ENCODE measurements around the gene HDAC10.

Gene HDAC10

DNA sequence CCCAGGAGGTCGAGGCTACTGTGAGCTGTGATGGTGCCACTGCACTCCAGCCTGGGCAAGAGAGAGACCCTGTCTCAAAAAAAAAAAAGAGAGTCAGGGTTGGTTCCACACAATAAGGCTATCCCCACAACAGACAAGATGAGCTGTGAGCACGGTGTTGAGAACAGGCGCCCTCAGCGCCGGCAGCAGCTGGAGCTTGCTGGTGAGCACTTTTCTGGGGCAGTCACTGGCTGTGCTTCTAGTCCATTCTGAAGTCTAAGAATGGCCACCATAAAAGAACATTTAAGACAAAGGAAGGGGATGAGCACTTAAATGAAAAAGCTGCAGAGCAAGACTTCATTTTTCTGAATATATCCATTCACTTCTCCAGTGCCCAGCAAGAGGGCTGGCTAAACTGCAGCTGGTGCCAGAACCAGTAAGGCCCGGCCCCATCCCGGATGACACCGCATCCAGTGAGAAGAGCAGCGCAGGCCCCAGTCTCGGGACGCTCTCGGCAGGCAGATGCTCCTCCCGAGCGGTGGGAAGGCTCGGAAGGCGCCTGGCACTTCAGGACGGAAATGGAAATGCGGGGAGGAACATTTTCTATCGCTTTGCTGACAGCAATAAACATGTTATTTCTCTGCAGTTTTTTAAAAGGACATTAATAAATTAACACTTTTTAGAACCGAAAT is 18.4 kb downstream of the HDAC10 start:
- no peak for DNase-seq

- no peak for DNase-seq
Observed at GRCh38 chr22:50229370-50229769, 21.7 kb downstream of the HDAC10 start.

DNA sequence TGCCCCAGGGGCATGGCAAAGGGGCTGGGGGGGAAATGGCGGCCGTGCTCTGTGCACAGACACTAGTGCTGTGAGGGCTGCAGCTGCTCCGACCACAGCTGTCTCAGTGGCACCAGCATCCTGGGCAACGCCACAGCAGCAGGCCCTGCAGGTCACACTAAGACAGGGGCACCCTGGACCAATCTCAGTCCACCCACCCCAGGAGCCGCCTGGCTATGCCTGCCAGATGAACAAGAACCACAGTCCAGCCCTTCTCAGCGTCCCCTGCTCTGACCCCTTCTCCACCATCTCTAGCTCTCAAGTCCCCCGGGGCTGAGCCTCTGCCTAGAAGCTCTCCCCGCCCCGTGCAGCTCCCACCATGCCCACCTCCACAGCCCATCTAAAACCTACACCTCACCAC is 22.7 kb downstream of the HDAC10 start:
- DNase-seq = no peak

- DNase-seq = no peak
Observed at GRCh38 chr22:50227579-50228215, 23.4 kb downstream of the HDAC10 start.

- DNase-seq = no peak
Observed at GRCh38 chr22:50226875-50227165, 24.2 kb downstream of the HDAC10 start.

GRCh38 chr22:50226063-50226874 is 24.8 kb downstream of the HDAC10 start:
- DNase-seq = no peak

GRCh38 chr22:50225200-50225969 is 25.7 kb downstream of the HDAC10 start:
- DNase-seq = no peak

- no peak for DNase-seq
Observed at GRCh38 chr22:50224071-50224470, 27.0 kb downstream of the HDAC10 start.

- DNase-seq = no peak
Observed at GRCh38 chr22:50222508-50222907, 28.6 kb downstream of the HDAC10 start.

DNA sequence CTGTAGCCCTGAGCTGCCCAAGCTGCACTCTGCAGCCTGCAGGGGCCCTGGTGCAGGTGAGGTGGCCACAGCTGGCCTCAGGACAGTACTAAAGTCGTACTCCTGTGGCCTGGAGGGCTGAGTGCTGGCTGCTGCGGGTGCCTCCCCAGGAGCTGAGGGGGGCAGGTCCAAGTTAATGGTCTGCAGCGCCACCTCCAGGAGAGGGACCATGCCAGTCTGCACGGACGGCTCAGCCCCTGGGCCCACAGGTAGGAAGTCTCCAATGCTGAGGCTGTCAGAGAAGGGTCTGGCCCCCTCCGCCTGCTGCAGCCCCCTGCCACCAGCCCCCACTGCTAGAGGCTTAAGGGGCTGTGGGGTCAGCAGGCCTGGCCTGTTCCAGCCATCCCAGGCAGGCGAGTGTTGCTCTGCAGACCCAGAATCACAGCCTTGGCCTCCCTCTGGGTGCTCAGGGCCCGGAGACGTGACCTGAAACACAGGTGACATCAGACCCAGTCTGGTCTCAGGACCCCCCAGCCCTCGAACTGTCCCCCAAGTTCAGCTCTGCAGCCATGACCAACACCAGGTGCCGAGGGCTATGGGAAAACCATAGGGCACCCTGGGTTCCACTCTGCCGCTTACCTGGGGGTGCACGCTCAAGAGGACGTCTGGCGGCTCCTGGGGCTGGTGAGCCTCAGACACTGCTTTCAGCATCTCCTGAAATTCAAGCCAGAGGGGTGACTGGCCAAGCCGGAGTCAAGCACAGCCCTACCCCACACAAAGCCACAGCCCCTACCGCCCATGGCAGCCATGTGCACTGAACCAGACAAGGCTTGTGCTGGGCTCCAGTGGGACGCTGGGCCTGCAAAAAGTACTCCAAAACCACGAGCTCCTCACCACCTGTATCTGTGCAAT is 29.4 kb downstream of the HDAC10 start:
- DNase-seq = no peak

- DNase-seq = no peak
Observed at GRCh38 chr22:50220603-50221409, 30.3 kb downstream of the HDAC10 start.

DNA sequence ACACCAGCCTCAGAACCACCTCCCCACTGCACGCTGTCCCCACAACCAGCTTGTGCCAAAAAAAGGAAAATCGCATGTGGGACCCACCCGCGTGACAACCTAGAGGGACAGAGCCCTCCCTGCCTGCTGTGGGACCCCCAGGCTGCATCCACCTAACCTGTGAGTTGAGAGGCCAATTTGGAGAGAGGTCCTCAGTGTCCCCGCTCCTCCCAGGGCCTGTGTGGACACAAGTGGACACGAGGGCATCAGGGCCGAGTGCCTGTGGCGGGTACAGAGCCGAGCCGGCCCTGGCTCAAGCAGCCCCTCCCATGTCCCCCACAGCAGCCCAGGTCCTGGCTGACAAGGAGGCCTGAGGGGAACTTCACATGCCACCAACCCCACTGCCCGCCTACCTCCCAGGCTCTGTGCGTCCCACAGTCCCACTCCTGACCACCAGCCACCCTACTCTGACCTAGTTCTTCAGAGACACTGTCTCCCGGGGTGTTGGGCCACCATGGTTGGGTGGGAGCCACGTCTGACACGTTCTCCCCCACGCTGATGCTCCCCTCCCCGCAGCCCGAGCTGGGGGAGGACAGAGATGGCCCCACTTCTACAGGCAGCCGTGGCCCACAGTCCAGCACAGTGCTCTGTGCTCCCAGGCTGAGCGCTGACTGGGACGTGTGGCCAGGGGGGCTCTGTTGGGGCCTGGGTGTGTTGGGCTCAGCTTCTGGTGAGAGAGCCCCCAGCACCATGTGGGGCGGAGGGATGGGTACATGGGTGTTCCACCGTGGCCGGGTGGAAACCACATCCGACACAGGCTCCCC is 31.1 kb downstream of the HDAC10 start:
- DNase-seq = no peak

GRCh38 chr22:50218996-50219727 is 31.9 kb downstream of the HDAC10 start:
- peak in 1 of 2 experiments; percentile 17 for DNase-seq

DNA sequence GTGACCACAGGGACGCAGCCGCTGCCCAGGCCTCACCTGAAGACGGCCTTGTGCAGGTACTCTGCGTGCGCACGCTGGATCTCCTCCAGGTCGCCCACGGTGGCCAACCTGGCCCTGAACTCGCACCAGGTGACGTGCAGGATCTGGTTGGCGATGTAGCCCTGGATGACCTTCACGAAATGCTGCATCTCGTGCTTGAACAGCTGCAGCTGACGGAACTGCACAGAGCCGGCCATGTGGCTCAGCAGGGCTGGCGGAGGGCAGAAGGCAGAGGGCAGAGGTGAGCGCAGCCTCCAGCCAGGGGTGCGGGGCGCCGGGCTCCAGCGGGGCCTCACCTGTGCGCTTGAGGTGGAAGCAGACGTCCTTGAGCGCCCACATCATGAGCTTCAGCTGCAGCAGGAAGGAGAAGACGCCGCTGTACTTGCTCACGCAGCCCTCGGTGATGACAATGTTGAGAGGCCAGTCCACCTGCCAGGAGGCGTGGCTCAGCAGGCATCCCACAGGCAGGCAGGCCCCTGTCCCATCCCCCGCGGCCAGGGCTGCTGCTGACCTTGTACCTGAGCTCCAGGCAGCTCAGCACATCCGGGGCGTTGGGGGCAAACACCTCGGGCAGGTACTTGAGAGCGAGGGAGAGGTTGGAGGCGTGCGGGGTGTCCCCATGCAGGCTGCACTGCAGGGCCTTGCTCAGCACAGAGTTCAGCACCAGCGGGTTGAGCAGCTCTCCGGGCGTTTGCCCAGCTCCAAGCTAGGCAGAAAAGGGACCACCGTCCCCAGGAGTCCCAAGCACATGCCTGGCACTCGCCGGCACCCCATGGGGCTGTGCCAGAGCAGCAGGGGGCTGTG is 32.7 kb downstream of the HDAC10 start:
- DNase-seq = no peak

- no peak for DNase-seq
Observed at GRCh38 chr22:50217543-50218152, 33.4 kb downstream of the HDAC10 start.

DNA sequence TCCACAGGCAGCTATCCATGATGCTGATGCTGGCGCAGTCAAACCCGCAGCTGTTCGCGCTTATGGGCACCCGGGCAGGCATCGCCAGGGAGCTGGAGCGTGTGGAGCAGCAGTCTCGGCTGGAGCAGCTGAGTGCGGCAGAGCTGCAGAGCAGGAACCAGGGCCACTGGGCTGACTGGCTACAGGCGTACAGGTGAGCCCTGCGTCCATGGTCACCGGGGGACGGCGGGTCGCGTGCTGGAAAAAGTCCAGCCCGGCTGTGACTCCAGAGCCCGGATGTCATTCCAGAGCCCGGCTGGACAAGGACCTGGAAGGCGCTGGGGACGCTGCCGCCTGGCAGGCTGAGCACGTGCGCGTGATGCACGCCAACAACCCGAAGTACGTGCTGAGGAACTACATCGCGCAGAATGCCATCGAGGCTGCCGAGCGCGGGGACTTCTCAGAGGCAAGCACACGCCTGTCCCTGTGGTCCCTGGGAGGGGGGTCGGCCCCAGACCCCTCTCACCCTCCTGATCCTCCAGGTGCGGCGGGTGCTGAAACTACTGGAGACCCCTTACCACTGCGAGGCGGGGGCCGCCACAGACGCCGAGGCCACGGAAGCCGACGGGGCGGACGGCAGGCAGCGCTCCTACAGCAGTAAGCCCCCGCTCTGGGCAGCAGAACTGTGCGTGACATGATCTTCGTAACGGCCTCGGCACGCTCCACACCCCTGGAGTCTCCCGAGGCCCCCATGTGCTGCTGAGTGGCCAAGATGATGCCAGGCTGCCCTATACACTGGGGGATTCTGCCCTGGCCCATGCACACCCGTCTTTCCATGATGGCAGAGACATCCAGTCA is 34.2 kb downstream of the HDAC10 start:
- no peak for DNase-seq

DNA sequence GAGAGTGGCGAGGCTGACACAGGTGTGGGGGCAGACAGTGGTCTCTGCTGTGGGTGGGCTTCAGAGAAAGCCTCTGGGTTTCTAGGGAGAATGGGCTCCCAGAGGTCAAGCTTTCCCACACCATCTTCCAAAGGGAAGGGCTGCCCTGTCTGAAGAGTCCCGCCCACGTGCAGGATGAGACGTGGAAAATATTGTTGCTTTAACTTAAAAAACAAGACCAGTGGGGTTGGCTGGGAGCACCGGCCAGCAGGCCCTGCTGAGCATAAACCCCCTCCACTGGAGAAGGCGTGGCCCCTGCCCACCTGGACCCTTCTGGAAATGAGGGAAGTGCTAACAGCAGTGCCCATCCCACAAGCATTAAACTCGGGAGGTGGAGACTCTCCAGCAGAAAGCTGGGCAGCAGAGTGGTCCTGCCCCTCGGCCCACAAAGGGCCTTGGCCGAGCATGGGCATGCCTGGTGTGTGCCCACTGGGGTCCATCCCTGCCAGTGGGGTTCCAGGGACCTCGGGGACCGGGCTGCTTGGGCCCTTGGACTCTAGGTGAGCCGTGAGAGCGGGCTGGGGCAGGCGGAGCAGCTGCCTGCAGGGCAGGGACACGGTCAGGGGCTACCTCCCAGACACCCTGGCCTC is 34.9 kb downstream of the HDAC10 start:
- DNase-seq = no peak

Measured in NCI-H524 (cell line).